Measurements from ENCODE around the gene CDH15.
A peak's percentile ranks its signal among the peaks of the same experiment; 100 is the strongest.
"Not testable (repeated sequence)": the region's sequence is repeated elsewhere in the genome, so short reads cannot be mapped to it uniquely, and the experiment has no call there.

The CDH15 gene

GRCh38 chr16:89192186-89192955 lies 20.8 kb downstream of the CDH15 start:
- H3K9me3 Mint-ChIP-seq, H3K27me3 Mint-ChIP-seq, H3K4me3 Mint-ChIP-seq, H3K36me3 Mint-ChIP-seq, H3K4me1 Mint-ChIP-seq, H3K27ac Mint-ChIP-seq: not testable (repeated sequence)
- ATAC-seq = peak; percentile 19

DNA sequence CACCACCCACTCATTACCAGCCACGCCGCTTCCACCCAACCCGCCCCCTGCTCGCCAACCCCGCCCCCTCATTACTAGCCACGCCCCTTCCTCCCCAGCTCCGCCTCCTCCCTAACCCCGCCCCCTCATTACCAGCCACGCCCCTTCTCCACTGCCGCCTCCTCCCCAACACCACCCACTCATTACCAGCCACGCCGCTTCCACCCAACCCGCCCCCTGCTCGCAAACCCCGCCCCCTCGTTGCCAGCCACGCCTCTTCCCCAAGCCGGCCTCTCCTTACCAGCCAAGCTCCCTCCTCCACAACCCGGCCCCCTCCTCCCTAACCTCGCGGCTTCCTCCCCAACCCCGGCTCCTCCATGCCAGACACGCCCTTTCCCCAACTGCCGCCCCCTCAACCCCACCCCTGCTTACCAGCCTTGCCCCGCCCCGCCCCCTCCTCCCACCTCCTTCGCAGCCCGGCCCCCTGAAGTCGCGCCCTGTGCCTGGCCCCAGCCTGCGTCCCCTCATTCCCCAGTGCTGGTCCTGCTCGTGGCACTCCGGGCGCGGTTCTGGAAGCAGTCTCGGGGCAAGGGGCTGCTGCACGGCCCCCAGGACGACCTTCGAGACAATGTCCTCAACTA lies 21.5 kb downstream of the CDH15 start:
- no peaks in the 10 kb centered on the region for H3K4me1 Mint-ChIP-seq
- H3K4me3 Mint-ChIP-seq = no peak overlapping the region
- no peaks in the 10 kb centered on the region for H3K9me3 Mint-ChIP-seq
- H3K27me3 Mint-ChIP-seq = peaks cover 14% of the 10 kb centered on the region
- ATAC-seq = no peak
- H3K27ac Mint-ChIP-seq = no peak overlapping the region
- no peaks in the 10 kb centered on the region for H3K36me3 Mint-ChIP-seq

- Mint-ChIP-seq H3K9me3 (no peaks in the 10 kb centered on the region), H3K36me3 (no peaks in the 10 kb centered on the region), H3K27me3 (peaks cover 19% of the 10 kb centered on the region), H3K27ac (no peak overlapping the region), H3K4me1 (no peaks in the 10 kb centered on the region), H3K4me3 (no peak overlapping the region)
- ATAC-seq = no peak
These were observed 22.2 kb downstream of the CDH15 start for GRCh38 chr16:89193576-89194293.

DNA sequence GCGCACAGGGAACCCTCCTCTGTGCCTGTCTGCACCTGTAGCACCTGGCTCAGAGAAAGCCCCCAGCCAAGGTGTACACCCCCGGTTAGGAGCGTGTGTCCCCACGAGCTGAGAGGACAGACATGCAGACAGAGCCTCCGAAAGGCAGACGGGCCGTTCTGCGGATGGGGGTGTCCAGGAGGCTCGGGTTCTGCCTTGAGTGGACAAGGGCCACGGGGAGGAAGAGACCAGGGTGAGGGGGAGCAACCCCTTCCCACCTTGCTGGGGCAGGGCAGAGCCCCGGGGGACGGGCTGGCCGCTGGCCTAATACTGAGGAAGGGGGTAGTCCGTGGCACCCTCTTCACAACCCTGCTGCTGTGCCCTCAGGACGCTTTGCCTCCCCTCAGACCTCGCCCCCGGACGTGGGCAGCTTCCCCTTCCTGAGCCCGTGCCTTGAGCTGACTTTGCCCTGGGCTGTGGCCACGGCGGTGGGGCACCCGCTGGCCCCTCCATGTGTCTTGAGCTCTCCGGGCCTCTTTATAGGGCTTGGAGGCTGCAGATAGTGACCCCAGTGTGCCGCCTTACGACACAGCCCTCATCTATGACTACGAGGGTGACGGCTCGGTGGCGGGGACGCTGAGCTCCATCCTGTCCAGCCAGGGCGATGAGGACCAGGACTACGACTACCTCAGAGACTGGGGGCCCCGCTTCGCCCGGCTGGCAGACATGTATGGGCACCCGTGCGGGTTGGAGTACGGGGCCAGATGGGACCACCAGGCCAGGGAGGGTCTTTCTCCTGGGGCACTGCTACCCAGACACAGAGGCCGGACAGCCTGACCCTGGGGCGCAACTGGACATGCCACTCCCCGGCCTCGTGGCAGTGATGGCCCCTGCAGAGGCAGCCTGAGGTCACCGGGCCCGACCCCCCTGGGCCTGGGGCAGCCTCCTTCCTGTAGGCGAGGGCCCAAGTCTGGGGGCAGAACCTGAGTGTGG lies 23.1 kb downstream of the CDH15 start:
- Mint-ChIP-seq H3K9me3 (no peaks in the 10 kb centered on the region), H3K27ac (no peak overlapping the region), H3K36me3 (no peaks in the 10 kb centered on the region), H3K27me3 (peaks cover 28% of the 10 kb centered on the region), H3K4me1 (no peaks in the 10 kb centered on the region), H3K4me3 (no peak overlapping the region)
- no peak for ATAC-seq

- ATAC-seq = no peak
- Mint-ChIP-seq H3K36me3 (no peaks in the 10 kb centered on the region), H3K27ac (no peak overlapping the region), H3K4me1 (peaks cover 7% of the 10 kb centered on the region), H3K4me3 (no peak overlapping the region), H3K27me3 (peaks cover 38% of the 10 kb centered on the region), H3K9me3 (no peaks in the 10 kb centered on the region)
These were observed 24.1 kb downstream of the CDH15 start for GRCh38 chr16:89195521-89196171.

DNA sequence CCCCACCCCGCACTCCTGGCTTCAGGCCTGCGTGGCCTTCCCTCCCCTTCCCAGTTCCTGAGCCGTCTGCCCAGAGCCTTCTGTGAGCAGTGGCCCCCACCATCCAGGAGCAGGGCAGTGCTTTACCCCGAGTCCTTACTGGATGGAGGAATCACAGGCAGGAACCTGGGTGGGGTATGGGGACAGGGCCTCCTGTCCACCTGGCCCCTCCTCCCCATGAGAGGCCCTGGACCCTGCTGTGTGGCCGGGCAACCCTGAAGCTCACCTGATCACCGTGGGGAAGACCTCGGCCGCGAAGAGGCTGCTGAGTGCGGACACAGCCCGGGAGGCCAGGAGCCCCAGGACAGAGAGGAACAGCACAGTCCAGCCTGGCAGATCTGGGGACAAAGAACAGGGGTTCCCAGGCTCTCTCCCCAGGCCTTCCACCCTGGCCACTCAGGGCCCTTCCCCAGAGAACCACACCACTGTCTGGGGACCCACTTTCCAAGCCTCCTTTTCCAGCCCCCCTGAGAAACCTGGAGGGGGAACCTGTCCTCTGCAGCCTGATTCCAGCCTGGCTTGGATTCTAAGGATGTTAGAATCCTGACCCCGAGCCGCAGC lies 25.6 kb downstream of the CDH15 start:
- no peak for ATAC-seq
- Mint-ChIP-seq H3K4me3 (no peak overlapping the region), H3K4me1 (peaks cover 7% of the 10 kb centered on the region), H3K27me3 (peaks cover 40% of the 10 kb centered on the region), H3K36me3 (no peaks in the 10 kb centered on the region), H3K27ac (no peak overlapping the region), H3K9me3 (no peaks in the 10 kb centered on the region)

- Mint-ChIP-seq H3K27ac (no peak overlapping the region), H3K4me1 (peaks cover 7% of the 10 kb centered on the region), H3K4me3 (no peak overlapping the region), H3K36me3 (no peaks in the 10 kb centered on the region), H3K27me3 (peaks cover 46% of the 10 kb centered on the region), H3K9me3 (peaks cover 3% of the 10 kb centered on the region)
- ATAC-seq = no peak
These were observed 26.3 kb downstream of the CDH15 start for GRCh38 chr16:89197633-89198416.

GRCh38 chr16:89198417-89199240 lies 27.1 kb downstream of the CDH15 start:
- no peak for ATAC-seq
- peaks cover 7% of the 10 kb centered on the region for H3K4me1 Mint-ChIP-seq
- H3K27ac Mint-ChIP-seq = no peak overlapping the region
- peaks cover 7% of the 10 kb centered on the region for H3K9me3 Mint-ChIP-seq
- H3K36me3 Mint-ChIP-seq = no peaks in the 10 kb centered on the region
- H3K4me3 Mint-ChIP-seq = no peak overlapping the region
- H3K27me3 Mint-ChIP-seq = peaks cover 54% of the 10 kb centered on the region

DNA sequence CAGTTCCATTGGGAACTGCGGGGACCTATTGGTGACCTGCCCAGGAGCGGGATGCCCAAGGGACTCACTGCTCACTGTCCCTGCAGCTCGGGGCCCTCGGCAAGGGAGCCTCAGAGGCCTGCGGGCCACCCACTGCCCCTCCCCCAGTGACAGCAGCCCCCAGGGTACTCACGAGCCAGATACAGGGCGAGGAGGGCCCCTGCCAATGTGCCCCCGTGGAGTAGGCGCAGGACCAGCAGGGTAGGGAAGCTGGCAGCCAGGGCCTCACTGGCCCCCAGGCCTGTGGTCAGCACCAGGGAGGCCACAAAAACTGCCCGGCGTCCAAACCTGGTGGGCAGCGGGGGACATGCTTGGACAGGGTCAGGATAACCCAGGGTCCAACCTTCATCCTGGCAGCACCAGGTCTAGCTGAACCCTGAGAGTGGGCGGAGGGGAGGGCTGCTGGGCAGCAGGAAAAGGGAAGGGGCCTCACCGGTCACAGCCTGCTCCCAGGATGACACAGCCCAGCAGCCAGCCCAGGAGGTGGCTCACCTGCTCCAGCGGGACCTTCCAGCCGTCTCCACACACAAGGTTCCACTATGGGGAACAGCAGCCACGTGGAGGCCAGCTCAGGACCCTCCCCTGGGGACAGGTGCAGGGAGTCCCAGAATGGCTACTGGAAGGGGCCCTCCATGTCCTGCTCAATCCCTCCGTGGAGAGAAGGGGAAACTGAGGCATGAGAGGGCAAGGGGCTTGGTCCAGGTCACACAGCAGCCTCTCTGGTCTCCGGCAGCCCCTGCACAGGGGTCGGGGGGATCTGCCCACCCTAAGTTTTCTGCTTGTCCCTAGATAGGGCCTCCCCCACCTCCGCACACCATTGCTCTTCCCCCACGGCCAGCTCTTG lies 27.9 kb downstream of the CDH15 start:
- Mint-ChIP-seq H3K27ac (no peak overlapping the region), H3K36me3 (no peaks in the 10 kb centered on the region), H3K4me3 (no peak overlapping the region), H3K9me3 (peaks cover 7% of the 10 kb centered on the region), H3K27me3 (peaks cover 63% of the 10 kb centered on the region), H3K4me1 (peaks cover 7% of the 10 kb centered on the region)
- ATAC-seq = no peak

- H3K27ac Mint-ChIP-seq = no peak within 1 kb of the TSS
- H3K4me3 Mint-ChIP-seq = no peak within 1 kb of the TSS
- no peak for ATAC-seq
- H3K27me3 Mint-ChIP-seq = peaks cover 70% of the 10 kb centered on the region
- peaks cover 7% of the 10 kb centered on the region for H3K9me3 Mint-ChIP-seq
- peaks cover 7% of the 10 kb centered on the region for H3K4me1 Mint-ChIP-seq
- H3K36me3 Mint-ChIP-seq = no peaks in the 10 kb centered on the region
These were observed 28.7 kb downstream of the CDH15 start, which contains the start of gene SLC22A31 for GRCh38 chr16:89200124-89200849. SLC22A31 (minus strand) TSS chr16:89200537; CDS start chr16:89200501, 36 bp downstream.

DNA sequence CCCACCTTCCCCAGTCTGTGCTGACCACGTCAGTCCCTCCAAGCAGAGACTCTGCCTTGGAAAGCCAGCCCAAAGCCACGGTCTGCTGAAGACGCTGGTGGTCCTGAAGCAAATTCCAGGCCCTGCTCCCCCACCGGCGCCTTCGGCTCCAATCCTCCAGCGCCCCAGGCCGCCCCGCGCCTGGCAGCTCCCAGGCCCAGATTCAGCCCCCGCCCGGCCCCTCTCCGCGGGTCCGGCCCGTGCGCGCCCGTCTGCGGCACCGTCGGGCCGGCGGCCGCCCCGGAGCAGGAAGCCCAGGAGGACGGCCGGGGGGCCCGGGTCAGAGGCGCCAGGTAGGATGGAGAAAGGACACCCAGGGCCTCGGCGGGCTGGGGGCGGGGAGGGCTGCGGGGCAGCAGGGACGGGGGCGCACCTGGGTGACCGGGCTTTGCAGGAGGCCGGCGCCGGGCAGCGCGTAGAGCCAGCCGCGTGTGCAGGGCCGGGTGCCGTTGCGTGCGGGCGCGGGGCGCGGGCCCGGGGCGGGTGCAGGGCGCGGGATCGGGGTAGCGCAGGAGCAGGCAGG lies 29.4 kb downstream of the CDH15 start:
- peak; percentile 15 for ATAC-seq
- no peaks in the 10 kb centered on the region for H3K36me3 Mint-ChIP-seq
- peaks cover 7% of the 10 kb centered on the region for H3K9me3 Mint-ChIP-seq
- no peak overlapping the region for H3K27ac Mint-ChIP-seq
- H3K4me1 Mint-ChIP-seq = peaks cover 7% of the 10 kb centered on the region
- no peak overlapping the region for H3K4me3 Mint-ChIP-seq
- peaks cover 70% of the 10 kb centered on the region for H3K27me3 Mint-ChIP-seq
